Esophagus mucosa (tissue), 1 donor: ENCODE data around the gene IBA57. TPM values are rescaled to one million over a fixed set of nuclear protein-coding genes. Genes with fewer than 3 reads are reported as not detected.

Experiments
- ATAC-seq: fragments of 200-7000 bp; cut with Tn5 transposase; one replicate; pipeline ENCODE4 v1.9.1; 2020
- total RNA-seq: library from RNA; stranded (reverse); gene quantifications from one replicate; pipeline ENCODE4 v1.2.4, GENCODE V29; 2023
- donor health status: DM: yes; HTN: yes; CAD: no.

The IBA57 gene
- total RNA-seq, 1 donor from 2014 or later, result 6.9 TPM

DNA sequence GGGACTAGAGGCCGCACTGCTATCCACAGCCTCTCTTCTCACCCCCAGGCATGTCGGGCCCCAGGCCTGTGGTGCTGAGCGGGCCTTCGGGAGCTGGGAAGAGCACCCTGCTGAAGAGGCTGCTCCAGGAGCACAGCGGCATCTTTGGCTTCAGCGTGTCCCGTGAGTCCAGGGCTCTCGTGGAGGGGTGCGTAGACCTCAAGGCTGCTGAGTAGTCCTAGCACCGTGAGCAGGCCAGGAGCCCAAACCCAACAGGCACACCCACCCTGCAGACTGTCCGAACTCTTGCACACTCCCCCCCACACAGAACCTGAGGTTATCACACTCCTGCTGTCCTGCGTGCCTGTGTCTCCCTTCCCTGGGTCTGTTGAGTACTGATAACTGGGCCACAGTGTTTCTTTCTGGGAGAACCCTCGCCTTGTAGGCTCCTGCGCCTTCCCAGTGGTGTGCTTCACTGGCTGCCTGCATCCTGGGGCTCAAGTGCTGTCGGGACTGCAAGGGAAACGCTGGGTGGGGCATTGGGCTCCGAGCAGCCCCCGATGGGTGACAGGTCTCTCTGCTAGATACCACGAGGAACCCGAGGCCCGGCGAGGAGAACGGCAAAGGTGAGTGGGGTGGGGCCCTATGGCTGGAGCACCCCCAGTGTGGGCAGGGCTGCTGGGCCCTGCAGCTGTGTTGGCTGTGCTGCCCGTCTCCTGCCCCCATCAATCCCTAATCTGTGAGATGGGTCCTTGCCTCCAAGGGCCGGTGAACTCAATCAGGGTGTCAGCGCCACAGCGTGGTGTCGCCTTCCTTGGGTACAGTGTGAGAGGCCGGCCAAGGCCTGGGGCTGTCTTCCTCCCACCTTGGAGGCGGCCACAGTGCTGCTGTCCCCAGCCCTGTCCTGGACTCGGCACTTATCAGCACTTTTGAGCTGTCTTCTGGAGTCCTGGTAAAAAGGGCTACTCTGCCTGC, 19.9 kb upstream of the IBA57 start:
- ATAC-seq, result no peak

DNA sequence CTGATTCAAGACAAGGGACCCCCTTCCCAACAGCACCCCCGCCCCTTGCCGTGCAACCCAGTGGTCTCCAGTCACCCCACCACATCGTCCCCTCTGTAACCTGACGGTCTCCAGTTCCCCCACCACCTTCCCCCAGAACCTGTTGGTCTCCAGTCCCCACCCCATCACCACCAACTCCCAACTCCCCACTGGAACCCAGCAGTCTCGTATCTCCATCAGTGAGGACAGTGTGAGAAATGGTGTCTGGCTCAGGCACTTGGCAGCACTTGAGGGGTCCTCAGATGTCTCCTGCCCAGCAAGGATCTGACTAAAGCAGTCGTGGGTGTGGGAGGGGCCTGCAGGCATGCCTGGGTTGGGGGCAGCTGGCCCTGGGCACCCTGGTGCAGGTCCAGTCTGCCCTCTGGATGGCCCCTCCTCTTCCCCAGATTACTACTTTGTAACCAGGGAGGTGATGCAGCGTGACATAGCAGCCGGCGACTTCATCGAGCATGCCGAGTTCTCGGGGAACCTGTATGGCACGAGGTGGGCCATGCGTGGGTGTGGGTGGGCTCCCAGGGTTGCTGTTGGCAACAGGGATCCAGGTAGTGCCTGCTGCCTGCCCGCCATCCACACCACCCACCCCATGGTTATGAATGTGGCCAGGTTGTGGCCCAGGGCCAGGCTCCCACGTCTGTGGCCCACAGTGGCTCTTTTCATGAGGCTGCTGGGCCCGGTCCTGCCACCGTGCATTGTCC, 19.0 kb upstream of the IBA57 start:
- ATAC-seq, result no peak

DNA sequence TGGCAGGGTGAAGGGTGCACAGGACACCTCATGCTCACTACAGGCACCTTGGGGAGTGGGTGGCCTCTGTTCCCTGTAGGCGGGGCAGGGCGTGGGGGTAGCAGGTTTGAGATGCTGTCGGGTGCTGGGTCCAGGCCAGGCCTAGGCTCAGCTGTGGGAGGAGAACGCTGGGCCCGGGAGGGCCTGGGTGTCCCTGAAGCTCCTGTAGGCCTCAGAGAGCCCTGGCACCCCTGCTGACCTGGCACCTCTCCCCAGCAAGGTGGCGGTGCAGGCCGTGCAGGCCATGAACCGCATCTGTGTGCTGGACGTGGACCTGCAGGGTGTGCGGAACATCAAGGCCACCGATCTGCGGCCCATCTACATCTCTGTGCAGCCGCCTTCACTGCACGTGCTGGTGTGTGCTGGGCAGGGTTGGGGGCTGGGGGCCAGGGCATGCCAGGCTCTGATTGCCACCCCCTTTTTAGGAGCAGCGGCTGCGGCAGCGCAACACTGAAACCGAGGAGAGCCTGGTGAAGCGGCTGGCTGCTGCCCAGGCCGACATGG, 18.4 kb upstream of the IBA57 start:
- ATAC-seq, result no peak

DNA sequence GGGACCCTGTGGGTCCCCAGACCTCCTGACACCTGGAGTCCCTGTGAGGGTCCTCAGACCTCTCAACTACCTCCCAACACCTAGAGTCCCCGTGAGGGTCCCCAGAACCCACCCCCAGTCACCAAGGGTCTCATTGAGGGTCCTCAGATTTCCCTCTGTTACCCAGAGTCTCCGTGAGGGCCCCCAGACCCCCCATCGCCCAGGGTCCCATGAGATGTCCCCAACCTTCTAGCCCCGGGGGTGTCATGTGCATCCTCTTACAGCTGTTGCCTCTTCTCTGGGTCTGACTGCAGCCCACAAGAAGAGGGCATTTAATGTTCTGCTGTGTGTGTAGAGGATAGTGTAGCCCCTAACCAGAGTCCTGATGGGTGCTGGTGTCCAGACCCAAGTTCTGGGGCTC, 17.8 kb upstream of the IBA57 start:
- no peak for ATAC-seq

DNA sequence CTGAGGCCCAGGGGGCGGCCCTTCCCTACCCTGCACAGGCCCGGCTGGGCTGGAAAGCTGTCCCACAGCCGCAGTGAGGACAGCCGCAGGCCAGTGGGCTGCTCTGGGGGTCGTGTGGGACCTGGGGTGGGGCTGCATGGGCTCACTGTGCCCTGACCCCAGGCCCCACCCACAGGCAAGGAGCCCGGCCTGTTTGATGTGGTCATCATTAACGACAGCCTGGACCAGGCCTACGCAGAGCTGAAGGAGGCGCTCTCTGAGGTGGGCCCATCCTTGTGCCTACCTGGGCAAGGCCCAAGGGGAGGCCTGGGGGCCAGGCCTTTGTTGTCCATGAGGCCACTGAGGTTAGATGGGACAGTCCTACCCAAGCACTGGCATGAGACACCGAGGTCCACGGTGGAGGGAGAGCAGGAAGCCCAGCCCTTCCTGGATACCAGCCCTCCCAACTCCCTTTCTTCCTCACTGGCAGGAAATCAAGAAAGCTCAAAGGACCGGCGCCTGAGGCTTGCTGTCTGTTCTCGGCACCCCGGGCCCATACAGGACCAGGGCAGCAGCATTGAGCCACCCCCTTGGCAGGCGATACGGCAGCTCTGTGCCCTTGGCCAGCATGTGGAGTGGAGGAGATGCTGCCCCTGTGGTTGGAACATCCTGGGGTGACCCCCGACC, 17.3 kb upstream of the IBA57 start:
- ATAC-seq, result no peak

DNA sequence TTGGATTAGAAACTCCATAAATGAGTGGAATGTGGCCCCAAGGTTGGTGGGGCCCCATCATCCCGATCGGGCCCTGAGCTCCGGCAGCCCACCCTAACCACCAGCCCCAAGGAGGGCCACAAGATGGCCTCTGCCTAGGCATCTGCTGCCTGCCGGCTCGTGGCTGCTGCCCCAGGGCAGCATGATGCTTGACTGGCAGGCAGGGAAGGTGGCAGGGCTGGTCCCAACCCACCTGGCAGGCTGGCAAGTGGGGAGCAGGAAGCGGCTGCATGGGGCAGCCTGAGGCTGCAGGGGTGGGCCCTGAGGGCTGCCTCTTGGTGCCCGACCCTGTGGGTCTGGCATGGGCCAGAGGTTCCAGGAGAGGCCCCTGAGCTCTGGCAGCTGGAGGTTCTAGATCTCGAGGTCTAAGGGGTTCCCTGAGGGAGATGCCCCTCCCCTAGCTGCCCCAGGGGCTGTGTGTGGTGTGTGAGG, 16.6 kb upstream of the IBA57 start:
- no peak for ATAC-seq

DNA sequence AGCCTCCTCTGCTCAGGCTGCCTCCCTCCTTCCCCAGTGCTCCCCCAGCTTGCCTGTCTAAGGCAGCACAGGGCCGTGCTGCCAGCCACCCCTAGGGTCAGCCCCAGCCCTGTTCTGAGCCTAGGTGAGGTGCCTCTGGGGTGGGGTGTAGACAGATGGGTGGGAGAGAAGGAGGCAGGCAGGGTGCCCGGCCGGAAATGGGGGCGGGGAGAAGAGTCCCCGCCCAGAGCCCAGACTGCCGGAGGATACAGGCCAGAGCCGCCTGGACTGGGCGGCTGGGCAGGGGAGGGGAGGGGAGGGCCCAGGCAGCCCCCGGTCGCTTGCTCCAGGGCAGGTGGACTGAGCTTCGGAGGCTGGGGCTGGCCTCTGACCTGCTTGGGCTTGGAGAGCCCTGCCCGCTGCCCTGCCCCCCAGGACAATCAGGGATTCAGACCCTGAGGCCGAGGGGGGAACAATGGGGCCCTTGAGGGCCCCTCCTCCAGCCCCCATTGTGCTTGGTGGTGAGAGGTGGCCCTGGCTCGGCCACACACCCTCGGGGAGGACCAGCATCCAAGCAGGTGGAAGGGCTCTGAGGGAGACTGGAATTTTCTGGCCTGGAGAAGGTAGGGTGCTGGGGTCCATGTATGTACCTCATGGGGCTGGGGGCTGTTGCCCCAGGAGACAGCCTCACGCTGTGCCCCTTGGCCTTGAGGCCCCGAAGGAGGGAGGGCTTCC, 16.0 kb upstream of the IBA57 start, which contains the start of gene GJC2:
Gene GJC2 (plus strand): TSS at position 525 of the 714 bp plus-strand sequence. CDS start 7,829 bp downstream, outside the sequence.
- peak; percentile 14 for ATAC-seq

DNA sequence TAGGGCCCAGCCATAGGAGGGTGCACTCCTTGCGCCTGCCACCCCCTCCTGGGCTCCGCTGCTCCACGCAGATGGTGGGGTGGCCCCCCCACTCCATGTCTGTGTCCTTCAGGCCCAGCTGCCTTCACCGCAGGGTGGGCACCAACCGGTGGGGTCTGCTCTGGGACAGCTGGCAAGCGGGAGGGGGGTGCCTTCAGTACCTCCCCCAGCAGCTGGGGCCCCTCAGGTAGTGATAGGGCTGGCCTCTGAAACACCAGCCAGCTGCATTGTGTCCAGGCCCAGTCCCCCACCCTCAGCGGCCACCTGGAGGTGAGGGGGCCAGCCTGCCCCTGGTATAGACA, 15.5 kb upstream of the IBA57 start:
- ATAC-seq, result no peak

DNA sequence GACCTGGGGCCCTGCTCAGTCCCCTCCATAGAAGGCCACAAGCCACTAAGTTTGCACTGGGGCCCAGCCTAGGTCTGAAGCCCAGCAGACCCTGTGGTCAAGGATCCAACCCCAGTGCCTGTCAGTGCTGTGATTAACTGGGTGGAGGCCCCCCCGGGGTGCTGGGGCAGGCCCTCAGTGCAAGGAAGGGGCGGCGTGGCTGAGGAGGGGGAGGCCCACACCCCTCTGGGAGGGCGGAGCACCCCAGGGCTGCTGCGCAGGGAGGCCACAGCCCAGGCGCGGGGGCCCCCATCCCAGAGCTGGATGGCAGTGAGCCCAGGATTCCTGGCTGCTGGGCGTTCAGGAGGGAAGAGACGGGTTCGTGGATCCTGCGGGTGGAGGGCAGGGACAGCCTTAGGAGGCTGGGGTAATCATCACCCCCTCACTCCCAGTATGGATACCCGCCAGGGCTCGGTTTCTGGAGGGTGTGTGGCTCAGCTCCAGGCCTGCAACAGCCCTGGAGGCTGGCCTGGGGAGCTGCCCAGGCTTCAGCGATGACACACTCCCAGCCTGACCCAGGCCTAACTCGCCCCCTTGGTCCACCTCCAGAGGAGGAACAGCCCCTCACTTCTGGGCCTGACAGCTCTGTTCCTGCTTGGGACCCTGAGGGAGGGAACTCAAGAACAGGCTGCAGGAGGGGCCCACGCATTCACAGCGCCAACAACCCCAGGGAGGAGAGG, 15.0 kb upstream of the IBA57 start:
- ATAC-seq, result no peak

DNA sequence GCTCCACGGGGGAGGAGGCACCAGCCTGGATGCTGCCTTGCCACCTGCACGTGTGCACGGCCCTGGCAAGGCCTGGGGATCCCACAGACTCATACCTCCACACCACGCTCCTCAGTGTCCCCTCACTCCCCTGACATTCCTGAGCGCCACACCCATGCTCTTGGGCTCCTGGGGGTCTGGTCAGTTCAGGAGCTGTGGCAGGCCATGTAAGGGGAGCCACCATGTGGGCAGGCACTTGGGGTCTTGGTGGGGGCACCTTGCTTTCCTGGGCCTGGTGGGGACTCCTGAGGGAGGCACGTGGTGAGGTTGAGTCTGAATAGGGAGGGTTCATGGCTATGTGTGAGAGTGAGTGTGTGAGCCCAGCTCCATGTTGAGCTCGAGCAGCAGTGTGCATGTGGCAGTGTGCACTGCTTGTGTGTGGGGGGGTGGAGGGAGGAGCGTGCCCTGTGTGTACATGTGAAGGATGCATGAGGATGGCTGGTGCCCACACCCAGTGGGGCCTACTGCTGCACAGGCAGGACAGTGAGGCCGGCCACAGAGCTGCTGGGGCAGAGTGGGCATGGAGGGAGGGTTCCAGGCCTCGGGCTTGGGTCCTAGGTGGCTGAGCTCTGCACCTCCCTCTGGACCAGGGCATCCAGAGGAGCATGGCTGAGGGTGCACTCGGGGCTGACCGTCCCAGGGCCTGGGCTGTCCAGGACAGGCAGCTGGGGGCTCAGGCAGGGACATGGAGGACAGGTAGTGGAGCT, 14.3 kb upstream of the IBA57 start:
- no peak for ATAC-seq

DNA sequence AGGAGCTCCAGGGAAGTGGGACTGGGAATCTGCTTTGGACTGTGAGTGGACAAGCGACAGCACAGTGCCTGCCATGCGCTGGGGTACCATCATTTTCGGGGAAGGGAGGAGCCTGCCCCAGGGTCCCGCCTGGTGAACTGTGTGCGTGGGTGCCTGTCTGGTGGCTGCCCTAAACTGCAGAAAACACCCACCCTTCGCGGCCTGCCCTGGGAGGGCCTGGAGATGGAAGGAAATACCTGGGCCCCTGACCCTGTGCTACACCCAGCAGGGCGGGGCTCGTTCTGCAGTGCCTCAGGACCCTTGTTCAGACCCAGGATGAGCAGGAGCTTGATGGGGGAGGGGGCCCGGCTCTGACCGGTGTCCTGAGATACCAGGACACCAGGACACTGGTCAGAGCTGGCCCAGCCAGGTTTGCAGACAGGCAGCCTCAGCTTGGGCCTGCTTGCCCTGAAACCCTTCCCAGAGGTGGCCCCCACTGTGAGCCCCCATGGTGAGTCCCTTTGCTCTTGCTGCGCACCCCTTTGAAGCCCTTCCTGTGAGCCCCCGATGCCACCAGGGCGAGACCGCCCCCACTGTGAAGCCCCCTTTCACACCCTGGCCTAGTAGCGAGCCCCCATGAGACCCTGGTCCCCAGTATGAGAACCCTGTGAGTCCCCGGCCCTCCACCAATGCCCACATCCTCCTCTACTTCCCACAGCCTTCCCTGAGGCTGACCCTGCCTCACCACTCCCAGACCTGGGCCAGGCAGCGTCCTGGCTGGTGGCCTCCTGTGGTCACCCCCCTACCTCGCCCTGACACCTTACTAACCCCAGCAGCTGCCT, 13.3 kb upstream of the IBA57 start:
- ATAC-seq, result no peak

DNA sequence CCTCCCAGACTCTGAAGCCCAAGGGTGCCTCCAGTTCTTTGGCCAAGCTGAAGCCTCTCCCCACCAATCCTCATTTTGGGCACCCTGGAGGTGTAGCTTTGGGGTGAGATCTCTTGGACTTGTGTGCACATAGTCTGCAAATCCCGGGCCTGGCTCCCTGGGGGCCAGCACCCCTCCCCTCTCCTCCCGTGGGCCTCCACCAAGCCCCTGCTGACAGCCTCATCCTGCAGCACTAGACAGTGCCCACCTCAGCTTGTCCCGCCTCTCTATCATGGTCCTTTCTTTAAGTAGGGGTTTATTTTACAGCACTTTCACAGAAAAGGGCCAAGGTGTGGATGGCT, 12.7 kb upstream of the IBA57 start:
- no peak for ATAC-seq

DNA sequence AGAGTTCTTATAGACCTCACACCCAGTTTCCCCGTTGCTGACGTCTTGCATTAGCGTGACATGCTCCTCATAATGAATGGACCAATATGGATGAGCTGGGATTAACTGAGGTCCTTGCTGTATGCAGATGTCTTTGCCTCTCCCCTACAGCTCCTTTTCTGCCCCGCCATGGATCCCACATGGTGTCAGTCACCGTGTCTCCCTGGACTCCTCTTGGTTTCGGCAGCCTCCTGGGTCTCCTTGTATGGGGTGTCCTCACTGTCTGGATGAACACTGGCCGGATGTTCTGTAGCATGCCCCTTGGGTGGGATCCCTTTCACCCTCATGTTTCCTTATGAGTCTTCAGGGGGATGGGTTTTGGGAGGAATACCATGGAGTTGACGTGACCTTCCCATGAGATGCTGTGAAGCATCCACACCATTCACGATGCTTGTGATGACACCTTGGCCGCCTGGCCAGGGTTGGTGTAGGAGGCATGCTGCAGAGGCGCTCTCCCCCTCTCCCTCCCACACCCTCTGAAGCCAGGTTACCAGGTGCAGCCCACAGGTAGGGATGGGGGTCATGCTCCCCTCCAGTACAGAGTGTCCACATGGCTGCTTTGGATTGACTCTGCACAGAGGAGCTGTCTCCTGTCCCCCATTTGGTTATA, 11.5 kb upstream of the IBA57 start:
- no peak for ATAC-seq

DNA sequence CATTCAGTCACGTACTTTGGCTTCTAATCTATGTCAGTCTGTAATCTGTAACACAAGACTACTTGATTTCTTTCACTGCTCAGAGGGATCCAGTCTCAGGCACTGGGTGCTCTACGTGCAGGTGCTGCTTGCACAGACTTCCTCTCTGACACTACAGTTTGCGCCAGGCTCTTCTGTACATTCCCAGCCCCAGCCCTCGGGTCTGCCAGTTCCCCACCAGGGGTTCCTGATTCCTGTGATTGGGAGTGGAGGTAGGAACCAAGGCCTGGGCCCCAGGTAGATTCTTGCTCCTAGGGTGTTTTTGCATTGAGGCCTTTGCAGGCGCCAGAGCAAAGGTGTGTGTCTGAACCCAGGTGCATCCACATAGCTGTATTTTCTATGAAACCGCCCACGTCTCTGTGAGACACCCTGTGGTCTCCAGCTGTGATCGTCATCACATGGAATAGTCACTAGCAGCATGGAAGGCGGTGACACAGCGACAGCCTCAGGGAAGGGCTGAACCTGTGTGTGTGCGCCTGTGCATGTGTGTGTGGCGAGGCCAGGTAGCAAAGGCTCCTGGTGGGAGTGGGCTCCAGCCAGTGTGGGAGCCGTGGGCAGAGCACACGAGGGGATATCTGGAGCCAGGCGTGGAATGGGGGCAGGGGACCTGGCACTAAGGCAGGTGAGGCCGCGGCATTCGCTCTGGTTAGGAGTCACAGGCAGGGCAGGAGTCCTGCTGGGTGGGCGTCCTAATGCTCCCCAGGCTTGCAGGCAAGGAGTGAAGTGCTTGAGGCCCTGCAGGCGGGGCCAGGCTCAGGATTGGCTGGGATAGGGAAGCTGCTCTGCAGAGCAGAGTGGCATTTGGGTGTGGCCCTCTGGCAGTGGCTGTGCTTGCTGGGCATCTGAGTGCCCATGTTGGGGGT, 10.7 kb upstream of the IBA57 start:
- peak; percentile 58 for ATAC-seq

DNA sequence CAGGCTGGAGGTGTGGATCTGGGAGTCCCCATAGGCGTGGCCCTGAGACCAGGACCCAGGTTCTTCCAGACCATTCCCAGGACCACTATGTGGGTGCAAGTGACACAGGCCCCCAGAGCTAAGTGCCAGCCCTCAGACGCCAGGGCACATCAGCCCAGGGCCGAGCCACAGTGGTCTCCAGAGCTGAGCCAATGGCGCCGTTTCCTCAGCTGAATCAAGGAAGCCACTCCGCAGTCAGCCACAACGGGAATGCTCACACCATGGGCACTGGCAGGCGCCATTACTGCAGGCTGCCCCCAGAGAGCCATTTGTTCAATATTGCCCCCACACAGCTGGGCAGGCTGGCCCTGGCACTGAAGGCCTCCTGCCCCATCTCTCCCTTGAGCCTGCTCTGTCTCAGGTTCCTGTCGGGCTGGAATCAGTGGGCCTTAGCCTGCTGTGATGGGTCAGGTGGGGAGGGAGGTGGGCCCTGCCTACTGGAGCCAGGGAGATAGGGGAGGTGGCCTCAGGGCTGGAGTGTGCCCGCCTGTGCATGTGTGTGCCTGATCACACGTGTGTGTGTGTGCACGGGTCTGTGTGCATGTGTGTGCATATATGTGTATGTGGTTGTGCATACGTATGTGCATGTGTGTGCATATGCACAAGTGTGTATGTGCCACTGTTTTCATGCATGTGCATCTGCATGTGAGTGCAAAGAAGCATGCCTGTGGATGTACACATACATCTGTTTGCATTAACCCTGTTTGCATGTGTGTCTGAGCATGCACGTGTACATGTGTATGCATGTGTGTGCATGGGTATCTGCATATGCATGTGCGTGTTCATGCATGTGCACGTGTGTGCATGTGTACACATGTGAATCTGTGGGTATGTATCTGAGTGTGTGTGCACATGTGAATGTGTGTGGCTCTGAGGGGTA, 9.7 kb upstream of the IBA57 start:
- ATAC-seq, result no peak

DNA sequence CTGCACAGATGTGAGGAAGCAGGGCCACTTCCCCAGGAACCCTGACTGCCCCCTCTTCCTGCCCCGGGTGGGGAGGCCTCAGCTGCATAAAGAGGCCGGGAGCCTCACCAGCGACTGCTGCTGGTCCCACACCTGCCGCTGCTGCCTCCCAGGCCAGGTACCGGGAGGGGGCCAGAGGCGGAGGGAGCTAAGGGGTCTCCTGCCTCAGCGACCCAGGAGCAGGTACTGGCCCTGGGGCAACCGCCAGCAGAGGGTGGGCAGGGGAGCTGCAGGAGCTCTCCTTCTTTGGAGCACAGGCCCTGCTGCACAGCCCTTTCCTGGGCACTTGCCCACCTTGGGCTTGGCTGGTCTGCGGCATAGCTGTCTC, 9.1 kb upstream of the IBA57 start:
- ATAC-seq, result no peak
